GM19452 (cell line): Measurements from ENCODE around the gene CEACAM20.
"Not testable (repeated sequence)": the region's sequence is repeated elsewhere in the genome, so short reads cannot be mapped to it uniquely, and the experiment has no call there.

ENCODE experiments used
- ATAC-seq: cut with Tn5 transposase; IDR thresholded peaks from one replicate; pipeline ENCODE4 v1.9.1; 2021; ENCODE audit not compliant: unreplicated experiment

Gene CEACAM20

GRCh38 chr19:44529536-44529935 is at the start of gene CEACAM20:
CEACAM20 (minus strand) TSS chr19:44529675; CDS start chr19:44529509, 166 bp downstream.
- ATAC-seq = no peak

DNA sequence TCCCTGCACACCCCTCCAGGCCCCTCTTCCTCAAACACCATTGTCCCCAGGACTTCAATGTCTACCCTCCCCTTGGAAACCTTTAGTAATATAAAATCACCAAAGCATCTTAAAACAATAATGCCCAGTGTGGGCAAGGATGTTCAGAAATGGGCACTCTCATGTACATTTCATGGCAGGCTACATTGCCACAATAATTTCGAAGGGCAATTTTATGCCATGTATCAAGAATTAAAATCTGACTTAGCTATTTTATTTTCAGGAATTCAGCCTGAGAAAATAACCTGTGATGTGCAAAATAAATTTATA is 48.0 kb upstream of the CEACAM20 start:
- no peak for ATAC-seq

GRCh38 chr19:44576843-44577565 is 47.5 kb upstream of the CEACAM20 start:
- ATAC-seq = no peak

- no peak for ATAC-seq
These were observed 45.7 kb upstream of the CEACAM20 start for GRCh38 chr19:44575116-44575700.

DNA sequence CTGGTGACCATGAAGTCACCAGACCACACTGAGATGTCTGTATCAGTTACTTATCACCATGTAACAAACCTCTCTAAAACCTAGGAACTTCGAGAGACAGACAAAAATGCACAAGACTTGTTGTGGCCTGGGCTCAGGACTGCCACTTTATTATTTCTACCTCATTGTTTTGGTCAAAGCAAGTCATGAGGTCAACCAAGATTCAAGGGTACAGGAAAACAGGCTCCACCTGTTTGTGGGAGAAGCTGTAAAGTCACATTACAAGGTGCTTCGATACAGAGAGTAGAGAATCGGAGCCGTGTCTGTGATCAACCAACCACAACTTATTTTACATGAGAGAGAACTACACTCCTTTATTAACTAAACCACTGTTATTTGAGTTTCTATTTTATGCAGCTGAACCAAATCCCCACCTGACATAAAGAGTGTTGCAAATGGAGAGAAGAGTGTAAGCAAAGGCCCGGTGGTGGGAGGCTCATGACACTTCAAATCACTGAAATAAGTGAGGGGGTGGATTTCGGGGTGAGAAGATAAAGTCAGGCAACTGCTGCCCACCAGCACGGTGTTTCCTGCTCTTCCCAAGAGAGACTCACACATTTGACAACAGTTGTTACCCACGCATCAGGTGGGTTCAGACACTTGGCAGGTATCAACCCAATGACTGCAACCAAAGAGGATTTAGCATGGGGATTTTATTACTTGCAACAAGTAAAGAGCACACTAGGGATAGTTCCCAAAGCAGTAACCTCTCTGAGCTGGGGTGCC is 44.9 kb upstream of the CEACAM20 start:
- ATAC-seq = no peak

DNA sequence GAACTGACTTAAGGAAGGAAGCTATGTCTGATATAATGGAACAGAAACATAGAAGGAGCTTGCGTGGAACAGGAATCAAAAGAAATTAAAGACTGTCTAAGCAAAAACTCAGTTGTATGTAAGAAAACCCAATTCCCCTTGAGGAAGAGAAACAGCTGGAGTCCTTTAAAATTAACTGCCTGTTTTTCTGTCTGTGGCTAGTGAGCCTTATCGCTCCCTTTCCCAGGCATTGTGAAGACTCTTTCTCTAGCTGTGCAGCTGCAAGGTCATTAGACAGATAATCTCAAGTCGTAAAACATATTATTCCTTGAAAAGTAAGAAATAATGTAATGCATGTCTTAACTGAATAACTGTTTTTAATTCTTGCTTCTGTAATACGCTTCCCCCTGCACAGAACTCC is 44.2 kb upstream of the CEACAM20 start:
- no peak for ATAC-seq

GRCh38 chr19:44573183-44573582 is 43.7 kb upstream of the CEACAM20 start:
- ATAC-seq = no peak

- ATAC-seq = no peak
These were observed 43.1 kb upstream of the CEACAM20 start for GRCh38 chr19:44572581-44572900.

GRCh38 chr19:44571830-44572580 is 42.5 kb upstream of the CEACAM20 start:
- ATAC-seq = no peak

GRCh38 chr19:44570984-44571684 is 41.7 kb upstream of the CEACAM20 start:
- no peak for ATAC-seq

- no peak for ATAC-seq
These were observed 41.1 kb upstream of the CEACAM20 start for GRCh38 chr19:44570603-44570983.

DNA sequence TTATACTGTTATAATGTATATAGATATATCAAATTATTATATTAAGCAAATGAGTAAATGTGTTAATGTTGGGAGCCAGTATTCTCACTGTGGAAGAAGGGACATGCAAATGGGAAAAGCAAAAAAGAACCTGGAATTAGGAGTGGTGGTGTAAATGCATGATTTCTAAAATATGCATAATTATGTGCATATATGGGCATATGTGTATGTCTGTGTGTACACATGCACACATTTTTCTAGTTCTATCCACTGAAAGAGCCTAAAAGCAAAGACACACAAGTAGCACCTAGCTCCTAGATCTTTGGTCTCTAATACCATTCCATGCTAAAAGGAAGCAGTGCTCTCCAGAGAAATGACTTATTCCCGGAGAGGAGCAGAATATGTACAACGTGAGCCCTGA is 38.3 kb upstream of the CEACAM20 start:
- no peak for ATAC-seq

DNA sequence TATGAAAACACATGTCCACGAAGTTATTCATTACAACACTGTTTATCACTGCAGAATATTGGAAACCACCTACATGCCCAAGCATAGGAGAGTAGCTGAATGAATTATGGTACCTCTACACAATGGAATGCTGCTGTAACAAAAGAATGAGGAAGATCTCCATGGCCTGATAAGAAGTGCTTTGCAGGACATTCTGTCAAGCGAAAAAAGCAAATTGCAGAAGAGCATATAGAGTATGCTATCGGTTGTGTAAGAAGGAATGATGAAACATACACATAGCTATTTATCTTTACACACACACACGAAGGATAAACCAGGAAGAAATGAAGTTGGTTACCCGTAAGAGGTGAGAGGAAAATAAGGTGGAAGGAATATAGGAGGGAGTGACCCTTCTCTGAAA is 37.5 kb upstream of the CEACAM20 start:
- no peak for ATAC-seq

GRCh38 chr19:44563086-44563655 is 33.7 kb upstream of the CEACAM20 start:
- not testable (repeated sequence) for ATAC-seq

- ATAC-seq = no peak
These were observed 28.5 kb upstream of the CEACAM20 start for GRCh38 chr19:44557933-44558332.

DNA sequence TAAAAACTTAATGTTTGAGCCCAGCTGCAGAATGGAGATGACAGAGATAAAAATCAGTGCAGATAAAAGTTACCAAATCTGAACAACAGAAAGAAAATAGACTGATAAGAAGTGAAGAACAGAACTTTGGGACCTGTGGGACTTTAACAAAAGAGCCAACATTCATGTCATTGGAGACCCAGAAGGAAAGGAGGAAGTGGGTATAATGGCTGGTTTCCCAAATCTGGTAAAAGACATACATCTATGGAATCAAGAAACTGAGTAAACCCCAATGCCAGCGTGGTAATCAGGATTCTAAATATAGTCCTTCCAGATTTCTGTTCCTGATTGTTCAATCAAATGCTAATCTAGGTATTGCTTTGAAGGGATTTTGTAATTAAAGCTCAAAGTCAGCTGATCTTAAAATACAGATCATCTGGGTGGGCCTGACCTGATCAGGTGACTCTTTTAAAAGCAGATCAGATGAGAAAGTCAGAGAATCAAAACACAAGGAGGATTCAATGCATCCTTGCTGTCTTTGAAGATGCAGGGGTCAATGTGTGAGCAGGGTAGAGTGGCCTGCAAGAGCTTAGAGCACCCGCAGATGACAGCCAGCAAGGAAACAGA is 25.3 kb upstream of the CEACAM20 start:
- no peak for ATAC-seq

GRCh38 chr19:44553478-44554171 is 24.1 kb upstream of the CEACAM20 start:
- ATAC-seq = no peak

DNA sequence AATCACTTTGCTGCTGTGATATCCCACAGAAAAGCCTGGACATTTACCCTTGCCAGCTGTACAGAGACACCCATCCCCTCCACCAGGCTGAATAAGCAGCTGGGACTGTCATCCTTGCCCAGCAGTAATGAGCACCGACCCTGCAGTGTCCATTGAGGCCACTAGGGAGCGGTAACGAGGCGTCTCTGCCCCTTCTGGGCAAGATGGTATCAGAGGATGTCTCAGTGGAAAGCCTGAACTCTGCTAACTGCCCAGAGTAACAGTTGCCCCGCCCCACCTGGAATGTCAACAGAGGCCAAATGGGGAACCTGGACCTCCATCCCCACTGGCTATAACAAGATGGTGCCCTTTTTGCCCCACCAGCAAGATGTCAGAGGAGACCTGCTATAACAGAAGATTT is 22.8 kb upstream of the CEACAM20 start:
- ATAC-seq = no peak

DNA sequence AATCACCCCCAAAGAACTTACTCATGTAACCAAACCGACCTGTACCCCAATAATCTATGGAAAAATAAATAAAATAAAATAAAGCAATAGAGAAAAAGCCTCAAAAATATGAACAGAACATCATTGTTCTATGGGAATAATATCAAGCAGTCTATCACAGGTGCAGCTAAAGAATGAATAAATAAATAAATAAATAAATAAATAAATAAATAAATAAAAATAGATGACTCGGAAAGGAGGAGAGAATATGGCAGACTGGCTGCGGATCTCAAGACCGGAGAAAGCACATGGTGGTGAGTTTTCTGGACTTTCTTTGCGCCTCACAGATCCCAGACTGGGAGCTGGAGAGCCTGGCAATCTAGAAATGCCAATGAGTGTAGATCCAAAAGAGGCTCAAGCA is 22.4 kb upstream of the CEACAM20 start:
- ATAC-seq = no peak

GRCh38 chr19:44550976-44551375 is 21.5 kb upstream of the CEACAM20 start:
- not testable (repeated sequence) for ATAC-seq
